ENCODE measurements around the gene LPO. TPM values are rescaled to one million over a fixed set of nuclear protein-coding genes. Genes with fewer than 3 reads are reported as not detected.

The LPO gene
- total RNA-seq, 1 experiment from 2014 or later = not detected

DNA sequence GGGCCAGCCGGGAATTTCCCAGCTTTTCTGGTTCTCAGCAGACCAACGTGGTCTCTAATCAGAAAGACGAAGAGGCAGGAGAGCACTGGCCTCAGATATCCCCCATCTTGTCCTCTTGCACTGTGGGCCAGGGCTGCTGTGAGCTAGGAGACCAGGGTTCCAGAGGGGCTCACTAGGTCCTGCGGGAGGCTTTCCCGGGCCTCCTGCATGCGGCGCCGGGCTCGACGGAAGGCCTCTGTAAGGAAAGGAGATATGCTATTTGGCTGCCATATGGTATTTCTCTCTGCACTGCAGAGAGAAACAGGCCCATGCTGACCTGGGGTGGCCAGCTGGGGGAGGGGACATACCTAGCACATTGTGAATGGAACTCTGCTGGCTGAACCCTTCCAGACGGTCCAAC, 32.4 kb upstream of the LPO start:
- Histone ChIP-seq H3K4me2 (ENCODE audit: low read length) (no peak overlapping the region), H3K36me3 (ENCODE audit: low read depth, low read length) (peaks cover 7% of the 10 kb centered on the region), H3K4me1 (ENCODE audit: insufficient read depth, low read length) (no peaks in the 10 kb centered on the region), H3K9me3 (ENCODE audit: low read length) (no peaks in the 10 kb centered on the region), H3K27ac (ENCODE audit: low read length) (no peak overlapping the region), H3K9ac (ENCODE audit: low read length) (no peak overlapping the region), H2AFZ (ENCODE audit: low read length) (no peak overlapping the region), H3K27me3 (ENCODE audit: low read length) (no peaks in the 10 kb centered on the region), H3F3A (ENCODE audit: low read length, unreplicated experiment) (no peaks in the 10 kb centered on the region), H3K79me2 (ENCODE audit: low read length) (no peaks in the 10 kb centered on the region), H3K9me2 (replicated peaks; ENCODE audit: low read length) (no peaks in the 10 kb centered on the region), H3K4me3 (ENCODE audit: low read length) (no peak overlapping the region), H4K20me1 (ENCODE audit: low read length) (no peaks in the 10 kb centered on the region)
- TF ChIP-seq EZH2phosphoT487 (IDR thresholded peaks at IDR 0.05; ENCODE audit: borderline replicate concordance, low read length) (no peak), EZH2 (IDR thresholded peaks at IDR 0.05; ENCODE audit: low read length, unreplicated experiment) (no peak)
- TF ChIP-seq, protein P1, sequence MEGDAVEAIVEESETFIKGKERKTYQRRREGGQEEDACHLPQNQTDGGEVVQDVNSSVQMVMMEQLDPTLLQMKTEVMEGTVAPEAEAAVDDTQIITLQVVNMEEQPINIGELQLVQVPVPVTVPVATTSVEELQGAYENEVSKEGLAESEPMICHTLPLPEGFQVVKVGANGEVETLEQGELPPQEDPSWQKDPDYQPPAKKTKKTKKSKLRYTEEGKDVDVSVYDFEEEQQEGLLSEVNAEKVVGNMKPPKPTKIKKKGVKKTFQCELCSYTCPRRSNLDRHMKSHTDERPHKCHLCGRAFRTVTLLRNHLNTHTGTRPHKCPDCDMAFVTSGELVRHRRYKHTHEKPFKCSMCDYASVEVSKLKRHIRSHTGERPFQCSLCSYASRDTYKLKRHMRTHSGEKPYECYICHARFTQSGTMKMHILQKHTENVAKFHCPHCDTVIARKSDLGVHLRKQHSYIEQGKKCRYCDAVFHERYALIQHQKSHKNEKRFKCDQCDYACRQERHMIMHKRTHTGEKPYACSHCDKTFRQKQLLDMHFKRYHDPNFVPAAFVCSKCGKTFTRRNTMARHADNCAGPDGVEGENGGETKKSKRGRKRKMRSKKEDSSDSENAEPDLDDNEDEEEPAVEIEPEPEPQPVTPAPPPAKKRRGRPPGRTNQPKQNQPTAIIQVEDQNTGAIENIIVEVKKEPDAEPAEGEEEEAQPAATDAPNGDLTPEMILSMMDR (conservative IDR thresholded peaks at IDR 0.05; ENCODE audit: low read depth, low read length) = no peak
- DNase-seq (no peak), ATAC-seq (no peak)
- intact Hi-C loops (cut with micrococcal nuclease) = no loop called here
- ChIA-PET CTCF (interaction anchor here (1.2 kb wide), 1 partner anchor 33 kb away, joined by 3 read pairs; no protein-coding TSS in a partner anchor), POLR2A (ENCODE audit: unreplicated experiment) (no interaction called here)
- no TSS peak for BruUV-seq (replicated peaks)

- no TSS peak for BruUV-seq (replicated peaks)
- no peak for ATAC-seq
- no peak overlapping the region for H3K9ac ChIP-seq (ENCODE audit: low read length)
- POLR2A ChIA-PET (ENCODE audit: unreplicated experiment) = no interaction called here
- H3K9me2 ChIP-seq (replicated peaks; ENCODE audit: low read length) = no peaks in the 10 kb centered on the region
- H3K4me3 ChIP-seq (ENCODE audit: low read length) = no peak overlapping the region
- CTCF ChIA-PET = no interaction called here
- no peaks in the 10 kb centered on the region for H3K4me1 ChIP-seq (ENCODE audit: insufficient read depth, low read length)
- H3K4me2 ChIP-seq (ENCODE audit: low read length) = no peak overlapping the region
- H3K36me3 ChIP-seq (ENCODE audit: low read depth, low read length) = peaks cover 7% of the 10 kb centered on the region
- no peaks in the 10 kb centered on the region for H3K79me2 ChIP-seq (ENCODE audit: low read length)
- intact Hi-C loops (cut with micrococcal nuclease) = no loop called here
- no peaks in the 10 kb centered on the region for H3K9me3 ChIP-seq (ENCODE audit: low read length)
- no peak for DNase-seq
- no peak overlapping the region for H3K27ac ChIP-seq (ENCODE audit: low read length)
- H3K27me3 ChIP-seq (ENCODE audit: low read length) = no peaks in the 10 kb centered on the region
- TF ChIP-seq EZH2 (IDR thresholded peaks at IDR 0.05; ENCODE audit: low read length, unreplicated experiment) = no peak
- TF ChIP-seq EZH2phosphoT487 (IDR thresholded peaks at IDR 0.05; ENCODE audit: borderline replicate concordance, low read length) = no peak
- TF ChIP-seq, protein P1 (conservative IDR thresholded peaks at IDR 0.05; ENCODE audit: low read depth, low read length) = no peak
- no peaks in the 10 kb centered on the region for H4K20me1 ChIP-seq (ENCODE audit: low read length)
- H2AFZ ChIP-seq (ENCODE audit: low read length) = no peak overlapping the region
- no peaks in the 10 kb centered on the region for H3F3A ChIP-seq (ENCODE audit: low read length, unreplicated experiment)
Measured at GRCh38 chr17:58207451-58207850, 30.9 kb upstream of the LPO start.

DNA sequence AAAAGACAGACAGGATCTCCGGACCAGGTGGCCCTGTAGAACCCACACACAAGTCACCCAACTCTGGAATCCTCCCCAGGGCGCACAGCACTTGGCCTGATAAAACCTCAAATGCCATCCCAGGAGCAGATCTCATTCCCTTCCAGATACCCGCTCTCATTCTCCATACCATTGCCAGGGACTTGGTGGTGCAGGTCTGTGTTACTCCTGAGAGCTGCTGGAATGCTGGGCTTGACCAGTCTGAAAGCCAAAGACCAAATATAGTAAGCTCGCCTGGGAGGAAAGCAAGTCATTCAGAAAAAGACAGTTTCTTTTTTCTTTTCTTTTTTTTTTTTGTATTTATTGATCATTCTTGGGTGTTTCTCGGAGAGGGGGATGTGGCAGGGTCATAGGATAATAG, 30.0 kb upstream of the LPO start:
- H3K4me1 ChIP-seq (ENCODE audit: insufficient read depth, low read length) = no peaks in the 10 kb centered on the region
- POLR2A ChIA-PET (ENCODE audit: unreplicated experiment) = no interaction called here

More for the DNA sequence above, 30.0 kb upstream of the LPO start:
- Histone ChIP-seq H3K9me3 (ENCODE audit: low read length) (no peaks in the 10 kb centered on the region), H3K36me3 (ENCODE audit: low read depth, low read length) (peaks cover 7% of the 10 kb centered on the region), H3K9me2 (replicated peaks; ENCODE audit: low read length) (no peaks in the 10 kb centered on the region), H3K4me2 (ENCODE audit: low read length) (no peak overlapping the region), H3F3A (ENCODE audit: low read length, unreplicated experiment) (no peaks in the 10 kb centered on the region), H3K79me2 (ENCODE audit: low read length) (no peaks in the 10 kb centered on the region), H3K4me3 (ENCODE audit: low read length) (no peak overlapping the region), H2AFZ (ENCODE audit: low read length) (no peak overlapping the region), H3K27ac (ENCODE audit: low read length) (no peak overlapping the region), H3K9ac (ENCODE audit: low read length) (no peak overlapping the region), H3K27me3 (ENCODE audit: low read length) (no peaks in the 10 kb centered on the region), H4K20me1 (ENCODE audit: low read length) (no peaks in the 10 kb centered on the region)
- ATAC-seq (no peak), DNase-seq (no peak)
- TF ChIP-seq EZH2phosphoT487 (IDR thresholded peaks at IDR 0.05; ENCODE audit: borderline replicate concordance, low read length) (no peak), EZH2 (IDR thresholded peaks at IDR 0.05; ENCODE audit: low read length, unreplicated experiment) (no peak)
- TF ChIP-seq, protein P1 (conservative IDR thresholded peaks at IDR 0.05; ENCODE audit: low read depth, low read length) = no peak
- no TSS peak for BruUV-seq (replicated peaks)
- intact Hi-C loops (cut with micrococcal nuclease) = no loop called here
- CTCF ChIA-PET = no interaction called here

Measured in PC-3 (cell line).